Jurkat, Clone E6-1 (cell line): ENCODE data around the gene EXTL1.

ENCODE experiments used
- DNase-seq: peaks from one replicate; pipeline ENCODE4 v3.0.0-alpha.2; 2011; ENCODE audit warnings: low read depth, low spot score
- H3K4me3 ChIP-seq: 2 replicates; pipeline ENCODE4 v1.5.1; 2011; ENCODE audit warnings: mild to moderate bottlenecking, low read length, control low read depth, moderate library complexity

The EXTL1 gene

DNA sequence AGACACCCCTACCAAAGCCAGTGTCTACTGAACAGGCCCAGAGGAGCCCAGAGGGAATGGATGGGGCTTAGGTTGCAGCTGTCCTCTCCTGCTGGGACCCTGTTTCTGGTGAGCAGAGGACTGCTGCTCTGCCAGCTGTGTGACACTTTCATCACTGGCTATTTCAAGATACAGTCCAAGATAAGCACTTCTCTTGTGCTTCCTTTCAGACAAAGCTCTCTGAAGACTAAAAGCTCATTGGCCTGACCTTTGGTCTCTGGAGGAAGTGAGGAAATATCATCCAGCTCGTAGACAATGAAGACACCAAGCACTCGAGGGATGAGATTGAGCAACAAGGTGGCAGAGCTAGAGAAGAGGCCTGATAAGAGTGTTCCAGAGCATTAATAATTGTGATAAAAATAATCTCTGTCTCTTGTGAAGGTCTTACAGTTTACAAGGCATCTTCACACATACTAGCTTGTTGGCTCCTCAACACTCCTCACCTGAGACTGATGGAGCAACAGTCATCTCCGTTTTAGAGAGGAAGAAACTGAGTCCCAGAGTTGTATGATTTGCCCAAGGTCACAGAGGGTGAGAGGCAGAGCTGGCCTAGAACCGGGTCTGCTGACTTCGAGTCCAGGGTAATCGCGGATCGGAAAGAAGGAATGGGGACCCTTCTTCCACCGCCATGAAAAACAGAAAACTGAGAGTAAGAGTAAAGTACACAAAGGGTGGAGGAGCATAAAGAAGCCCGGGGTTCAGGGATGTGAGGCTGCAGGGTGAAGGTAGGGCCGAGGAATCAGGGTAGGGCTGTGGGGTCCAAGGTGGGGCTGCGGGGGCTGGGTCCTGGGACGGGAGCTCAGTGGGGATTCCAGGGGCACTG is 24.4 kb upstream of the EXTL1 start:
- DNase-seq: peak; percentile 51
- peak overlapping the region; percentile 79 for H3K4me3 ChIP-seq

DNA sequence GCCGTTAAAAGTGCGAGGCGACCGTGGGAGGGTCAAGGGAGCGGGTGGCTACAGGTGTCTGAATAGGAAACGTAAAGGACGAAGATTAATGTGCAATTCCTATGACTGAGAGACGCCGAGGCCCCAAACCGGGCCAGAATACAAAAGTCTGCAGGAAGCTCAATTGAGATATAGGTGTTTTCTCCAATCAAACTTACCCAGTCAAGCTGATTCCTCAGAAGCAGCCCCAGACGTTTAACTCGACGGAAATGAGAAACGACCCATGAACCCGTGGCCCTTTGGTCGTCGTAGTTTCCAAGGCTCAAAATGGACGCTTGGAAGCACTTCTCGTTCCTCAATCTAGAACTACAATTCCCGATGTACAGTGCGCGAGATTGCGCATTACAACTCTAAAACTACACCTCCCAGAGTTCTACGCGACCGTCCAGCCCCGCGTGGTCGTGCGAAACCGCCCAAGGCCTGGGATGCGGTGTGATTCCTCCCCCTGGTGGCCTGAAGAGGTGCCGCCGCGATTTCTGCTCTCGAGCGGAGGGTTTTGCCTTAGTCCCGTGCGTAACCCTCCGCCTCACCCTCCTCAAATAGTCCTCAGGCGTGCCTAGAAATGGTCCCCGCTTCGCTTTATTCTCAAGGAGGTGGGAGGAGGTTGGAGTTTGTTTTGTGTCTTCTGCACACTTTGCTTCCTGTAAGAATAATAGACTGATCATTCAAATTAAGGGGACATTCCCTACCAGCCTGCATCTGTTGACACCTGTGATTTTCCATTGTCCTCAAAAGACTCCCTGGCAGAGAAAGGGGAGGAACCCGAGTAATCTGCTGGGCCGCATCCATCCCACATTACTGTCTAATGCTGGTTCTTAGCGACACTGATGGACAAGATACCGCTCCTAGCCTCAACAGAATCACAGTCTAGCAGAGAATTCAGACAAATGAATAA is 23.5 kb upstream of the EXTL1 start, which contains the start of gene PAFAH2:
Gene PAFAH2 (minus strand): TSS at position 236 of the 934 bp plus-strand sequence. CDS start 7,247 bp downstream, outside the sequence.
- H3K4me3 ChIP-seq: peak within 1 kb of the TSS; percentile 79
- peak; percentile 100 for DNase-seq

DNA sequence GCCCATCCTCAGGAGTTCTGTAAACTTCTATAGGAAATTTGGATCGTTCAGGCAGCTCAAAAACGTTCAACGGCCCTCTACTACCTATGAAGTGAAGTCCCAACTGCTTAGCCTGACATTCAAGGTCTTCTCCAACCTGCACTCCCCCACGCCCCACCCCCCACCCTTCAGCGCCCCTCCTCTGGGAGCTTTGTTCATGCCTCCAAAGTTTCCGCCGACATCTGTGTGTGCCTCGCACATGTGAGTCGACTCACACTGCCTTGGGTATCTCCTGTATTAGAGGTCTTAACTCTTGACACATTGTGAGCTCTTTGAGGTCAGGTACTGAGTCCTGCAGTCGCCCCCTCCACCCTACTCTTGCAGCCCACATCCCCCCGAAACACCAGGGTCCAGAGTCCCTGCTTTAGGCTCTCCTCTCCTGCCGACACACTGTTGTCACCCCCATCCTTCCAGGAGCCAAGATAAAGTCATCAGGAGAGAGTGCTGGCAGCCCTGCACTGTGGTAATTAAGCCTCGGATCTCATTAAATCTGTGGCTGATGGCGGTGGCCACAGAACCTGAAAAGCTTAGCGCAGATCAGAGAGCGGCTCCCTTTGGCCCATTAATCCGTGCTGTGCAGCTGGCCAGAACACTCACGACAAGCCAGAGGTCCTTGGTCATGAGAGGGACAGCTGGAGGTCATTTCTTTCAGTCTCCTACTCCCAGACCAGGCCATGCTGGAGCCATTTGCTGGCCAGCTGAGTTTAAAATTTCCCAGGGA is 22.4 kb upstream of the EXTL1 start:
- no peak overlapping the region for H3K4me3 ChIP-seq
- DNase-seq: no peak

DNA sequence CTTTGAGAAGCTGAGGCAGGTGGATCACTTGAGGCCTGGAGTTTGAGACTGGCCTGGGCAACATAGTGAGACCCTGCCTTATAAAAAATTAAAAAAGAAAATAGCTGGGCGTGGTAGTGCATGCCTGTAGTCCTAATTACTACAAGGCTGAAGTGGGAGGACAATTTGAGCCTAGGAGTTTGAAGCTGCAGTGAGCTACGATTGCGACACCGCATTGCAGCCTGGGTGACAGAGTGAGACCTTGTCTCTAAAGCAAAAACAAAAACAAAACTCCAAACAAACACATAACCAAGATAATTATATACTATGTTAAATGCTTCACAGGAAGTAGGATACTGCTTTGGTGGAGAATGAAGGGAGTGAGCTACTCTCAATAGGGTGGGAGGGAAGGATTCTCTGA is 18.3 kb upstream of the EXTL1 start:
- H3K4me3 ChIP-seq: no peak overlapping the region
- DNase-seq: no peak

DNA sequence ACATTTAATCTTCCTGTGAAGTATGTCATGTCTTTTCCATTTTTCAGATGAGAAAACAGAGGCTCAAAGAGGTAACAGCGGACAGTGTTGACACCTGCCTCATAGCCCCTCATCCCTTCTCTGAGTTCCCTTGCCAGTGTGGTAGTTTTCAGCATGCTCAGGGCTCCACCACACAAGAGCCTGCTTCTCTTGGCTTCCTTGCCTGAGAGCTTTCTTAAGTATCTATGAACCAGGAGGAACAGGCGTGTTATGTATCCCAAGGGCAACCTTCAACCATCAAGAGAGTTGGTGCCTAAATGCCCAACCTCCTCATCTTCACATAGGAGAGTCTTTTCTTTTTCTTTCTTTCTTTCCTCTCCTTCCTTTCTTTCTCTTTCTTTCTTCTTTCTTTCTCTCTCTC is 17.8 kb upstream of the EXTL1 start:
- no peak for DNase-seq
- no peak overlapping the region for H3K4me3 ChIP-seq

DNA sequence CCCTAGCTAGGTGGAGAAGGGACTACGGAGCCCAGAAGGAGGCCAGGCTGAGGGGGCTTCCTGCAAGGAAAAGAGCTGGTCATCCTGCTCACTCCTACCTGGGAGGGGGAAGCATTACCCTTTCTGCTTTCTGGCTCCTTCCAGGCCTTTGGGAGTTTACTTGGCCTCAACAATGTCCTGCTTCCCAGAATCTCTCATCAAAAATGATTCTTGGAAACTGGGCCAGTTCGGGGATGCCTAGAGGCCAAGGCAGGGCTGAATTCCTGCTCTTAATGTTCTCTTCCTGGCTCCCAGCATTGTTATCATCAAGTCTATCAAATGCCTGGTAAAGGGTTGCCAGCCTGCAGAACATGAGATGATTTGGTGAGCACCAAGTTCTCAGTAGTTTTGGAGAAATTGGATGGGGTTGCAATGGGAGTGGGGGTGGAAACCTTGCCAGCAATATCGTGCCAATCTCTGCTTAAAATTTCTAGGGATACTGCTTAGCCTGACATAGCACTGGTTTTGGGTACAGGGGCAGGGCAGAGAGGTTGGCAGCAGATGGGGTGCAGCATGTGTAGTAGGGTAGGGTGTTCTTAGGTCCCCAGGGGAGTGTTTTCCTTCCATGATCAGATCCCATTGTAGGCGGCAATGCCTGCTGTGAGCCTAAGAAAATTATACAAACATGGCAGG is 16.0 kb upstream of the EXTL1 start:
- H3K4me3 ChIP-seq: no peak overlapping the region
- no peak for DNase-seq

DNA sequence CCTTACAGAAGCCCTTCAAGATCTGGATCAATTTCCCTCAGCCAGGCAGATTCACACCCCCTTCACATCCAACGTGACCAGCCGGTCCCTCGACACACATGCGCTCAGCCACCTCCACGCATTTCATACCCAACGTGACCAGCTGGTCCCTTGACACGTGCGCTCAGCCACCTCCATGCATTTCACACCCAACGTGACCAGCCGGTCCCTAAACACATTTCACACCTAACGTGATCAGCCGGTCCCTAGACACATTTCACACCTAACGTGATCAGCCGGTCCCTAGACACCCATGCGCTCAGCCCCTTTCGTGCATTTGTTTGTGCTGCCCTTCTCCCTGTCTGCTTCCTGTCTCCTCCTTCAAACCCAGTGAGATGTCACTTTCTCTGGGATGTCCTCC is 14.9 kb upstream of the EXTL1 start:
- no peak for DNase-seq
- H3K4me3 ChIP-seq: no peak overlapping the region

DNA sequence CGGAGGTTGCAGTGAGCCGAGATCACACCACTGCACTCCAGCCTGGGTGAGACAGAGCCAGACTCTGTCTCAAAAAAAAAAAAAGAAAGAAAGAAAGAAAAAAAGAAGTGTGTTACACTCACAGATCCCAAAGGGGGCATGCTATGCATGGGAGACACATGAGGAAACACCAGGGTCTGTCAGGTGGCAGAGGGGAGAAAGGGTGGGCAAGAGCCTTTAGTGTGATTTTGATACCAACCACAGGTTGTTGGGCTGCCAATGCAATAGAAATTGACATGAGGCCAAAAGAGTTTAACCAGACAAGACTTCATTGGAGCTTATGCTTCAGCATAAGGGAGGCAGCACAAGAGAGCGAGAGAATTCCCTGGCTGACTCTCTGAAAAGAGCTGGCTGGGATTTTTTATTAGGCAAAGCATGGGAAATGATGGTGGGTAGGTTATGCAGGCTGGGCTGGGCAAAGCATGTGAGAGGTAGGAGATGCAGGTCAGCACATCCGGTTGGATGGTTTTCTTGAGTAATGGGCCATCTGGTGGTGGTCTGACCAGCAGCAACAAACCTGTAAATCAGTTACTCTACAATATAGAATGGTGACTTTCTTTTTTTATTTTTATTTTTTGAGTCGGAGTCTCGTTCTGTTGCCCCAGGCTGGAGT is 11.7 kb upstream of the EXTL1 start:
- DNase-seq: no peak
- H3K4me3 ChIP-seq: no peak overlapping the region

DNA sequence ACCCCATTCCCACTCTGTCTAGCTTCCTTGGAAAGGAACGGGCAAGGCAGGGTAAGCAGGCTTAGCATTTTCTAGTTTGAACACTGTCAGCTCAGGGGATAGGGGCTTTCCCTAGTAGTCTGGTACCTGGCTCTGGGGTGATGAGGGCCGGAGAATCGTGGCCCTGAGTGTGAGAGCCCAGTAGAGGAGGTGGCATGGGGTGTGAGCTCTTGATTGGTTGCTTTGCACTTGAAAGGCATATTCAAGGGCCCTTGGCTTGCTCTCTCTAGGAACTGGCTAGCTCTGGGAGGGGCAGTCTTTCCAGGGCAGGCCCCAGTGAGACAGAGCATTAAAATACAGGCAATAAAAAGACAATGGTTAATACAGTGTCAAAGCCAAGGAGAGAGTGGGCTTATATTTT is 10.8 kb upstream of the EXTL1 start:
- no peak overlapping the region for H3K4me3 ChIP-seq
- DNase-seq: no peak

DNA sequence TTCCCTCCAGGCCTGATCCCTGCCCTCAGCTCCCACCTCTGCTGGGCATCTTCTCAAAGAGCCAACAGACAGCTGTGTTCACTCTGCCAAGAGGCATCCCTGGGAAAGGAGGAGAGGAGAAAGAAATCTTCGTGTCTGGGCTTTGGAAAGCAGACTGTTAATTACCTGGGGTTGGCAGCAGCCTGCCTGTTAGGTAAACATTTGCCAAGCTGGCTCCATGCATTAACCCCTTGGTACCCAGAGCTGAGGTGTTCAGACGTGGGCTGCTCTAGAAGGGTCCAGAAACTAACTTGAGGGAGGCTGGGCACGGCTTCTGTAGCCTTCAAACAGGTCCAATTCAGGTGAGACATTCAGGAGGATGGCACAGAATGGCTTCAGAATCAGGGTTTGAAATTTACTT is 8.7 kb upstream of the EXTL1 start:
- no peak overlapping the region for H3K4me3 ChIP-seq
- DNase-seq: no peak

DNA sequence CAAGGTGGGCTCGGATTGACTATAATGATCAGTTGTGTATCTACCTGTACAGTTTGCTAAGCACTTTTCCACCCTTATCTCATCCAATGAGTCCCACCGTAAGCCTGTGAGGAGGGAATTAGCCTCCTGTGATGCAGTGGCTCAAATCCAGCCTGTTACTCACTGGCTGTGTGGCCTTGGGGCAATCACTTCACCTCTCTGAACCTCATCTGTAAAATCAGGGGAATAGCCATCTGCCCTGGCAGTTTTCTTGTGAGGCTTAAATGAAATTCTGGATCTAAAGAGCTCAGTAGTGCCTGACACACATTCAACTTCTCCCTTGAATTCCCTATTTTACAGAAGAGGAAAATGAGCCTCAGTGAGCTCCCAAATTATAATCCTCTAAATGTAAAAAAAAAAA is 7.4 kb upstream of the EXTL1 start:
- H3K4me3 ChIP-seq: no peak overlapping the region
- no peak for DNase-seq

DNA sequence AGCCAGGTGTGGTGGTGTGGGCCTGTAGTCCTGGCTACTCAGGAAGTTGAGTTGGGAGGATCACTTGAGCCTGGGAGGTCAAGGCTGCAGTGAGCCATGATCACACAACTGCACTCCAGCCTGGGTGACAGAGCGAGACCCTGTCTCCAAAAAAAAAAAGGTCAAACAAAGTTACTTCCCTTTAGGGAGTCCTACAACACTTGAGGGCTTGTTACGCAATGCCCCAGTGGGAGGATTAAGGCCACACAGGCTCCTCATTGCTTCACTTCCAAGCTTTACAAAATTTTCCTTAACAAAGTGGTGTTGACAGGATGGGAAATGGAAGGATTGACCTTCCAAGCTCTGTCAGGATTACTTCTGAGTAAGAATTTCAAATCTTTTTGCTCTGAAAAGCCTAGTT is 6.2 kb upstream of the EXTL1 start:
- no peak overlapping the region for H3K4me3 ChIP-seq
- DNase-seq: no peak

DNA sequence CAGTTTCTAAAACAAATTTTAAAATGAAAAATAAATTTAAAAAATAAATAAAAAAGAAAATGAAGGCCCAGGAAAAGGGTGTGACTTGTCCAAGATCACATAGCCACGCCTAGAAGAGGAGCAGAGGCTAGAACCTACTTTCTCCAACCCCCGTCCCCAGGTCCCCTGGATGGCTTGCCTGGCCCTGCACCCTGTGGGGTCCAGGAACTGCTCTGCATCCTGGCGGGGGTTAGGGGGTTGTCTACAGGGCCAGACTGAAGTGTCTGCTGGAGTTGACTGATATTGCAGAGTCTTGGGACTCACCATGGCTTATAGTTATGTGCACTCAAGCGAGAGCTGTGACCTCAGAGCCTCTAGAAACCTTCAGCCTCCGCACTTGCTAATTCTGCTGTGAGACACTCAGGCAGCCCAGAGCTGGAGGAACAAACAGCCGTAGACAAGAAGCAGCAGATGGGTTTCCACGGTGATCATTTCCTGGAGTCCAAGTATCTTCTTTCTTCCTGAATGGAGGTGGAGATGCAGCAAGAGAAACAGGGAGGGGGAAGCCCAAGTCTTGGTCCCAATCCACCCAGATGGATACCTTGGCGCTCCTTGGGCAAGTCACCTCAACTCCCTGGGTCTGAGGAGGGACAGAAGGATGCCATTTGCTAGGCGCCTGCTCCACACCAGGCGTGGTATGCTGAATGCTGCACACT is 5.2 kb upstream of the EXTL1 start:
- H3K4me3 ChIP-seq: no peak overlapping the region
- no peak for DNase-seq

DNA sequence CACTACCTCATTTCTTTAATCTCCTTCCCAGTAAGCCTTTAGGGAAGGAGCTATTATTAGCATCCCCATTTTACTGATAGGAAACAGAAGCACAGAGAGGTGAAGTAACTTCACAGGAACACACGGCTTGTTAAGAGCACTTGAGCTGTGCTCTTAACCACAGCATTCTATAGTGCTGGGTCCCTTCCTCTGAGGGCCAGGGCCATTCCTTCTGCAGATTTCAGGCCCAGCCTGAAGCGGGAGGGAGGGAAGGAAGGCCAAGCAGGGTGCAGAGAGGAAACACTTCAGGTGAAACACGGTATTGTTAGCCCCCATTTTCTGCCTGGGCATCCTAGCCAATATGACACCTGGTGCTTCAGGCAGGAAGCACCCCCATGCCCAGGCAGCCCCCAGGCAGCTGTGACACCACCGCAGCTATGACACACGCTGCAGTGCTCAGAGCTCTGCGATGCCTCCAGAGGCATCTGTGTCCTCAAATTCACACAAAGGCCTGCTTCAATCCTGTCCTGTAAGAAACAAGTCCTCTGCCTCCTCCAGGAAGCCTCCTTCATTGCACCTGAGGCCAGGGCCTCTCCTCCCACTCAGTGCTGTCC is 4.5 kb upstream of the EXTL1 start:
- DNase-seq: peak; percentile 75

DNA sequence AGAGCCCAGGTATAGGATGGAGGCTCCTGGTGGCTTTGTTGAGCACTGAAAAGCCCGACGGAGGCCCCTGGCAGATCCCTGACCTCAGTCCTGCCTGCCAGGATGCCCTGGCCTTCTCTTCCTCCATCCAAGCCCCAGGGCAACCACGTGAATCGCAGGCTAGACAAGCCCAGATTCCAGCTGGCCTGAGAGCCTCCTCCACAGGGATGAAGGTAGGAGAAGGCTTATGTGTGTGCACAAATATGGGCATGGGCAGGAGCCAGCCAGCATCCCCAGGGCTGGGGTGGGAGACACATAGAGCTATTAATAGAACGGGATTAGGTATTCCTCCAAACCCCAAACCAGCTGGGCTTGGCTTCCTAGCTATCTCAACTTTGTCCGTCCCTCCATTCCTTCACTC is 4.0 kb upstream of the EXTL1 start:
- DNase-seq: no peak
- no peak overlapping the region for H3K4me3 ChIP-seq

More for the DNA sequence above, 4.5 kb upstream of the EXTL1 start:
- H3K4me3 ChIP-seq: no peak overlapping the region; the same call in 1 of the 2 replicates

DNA sequence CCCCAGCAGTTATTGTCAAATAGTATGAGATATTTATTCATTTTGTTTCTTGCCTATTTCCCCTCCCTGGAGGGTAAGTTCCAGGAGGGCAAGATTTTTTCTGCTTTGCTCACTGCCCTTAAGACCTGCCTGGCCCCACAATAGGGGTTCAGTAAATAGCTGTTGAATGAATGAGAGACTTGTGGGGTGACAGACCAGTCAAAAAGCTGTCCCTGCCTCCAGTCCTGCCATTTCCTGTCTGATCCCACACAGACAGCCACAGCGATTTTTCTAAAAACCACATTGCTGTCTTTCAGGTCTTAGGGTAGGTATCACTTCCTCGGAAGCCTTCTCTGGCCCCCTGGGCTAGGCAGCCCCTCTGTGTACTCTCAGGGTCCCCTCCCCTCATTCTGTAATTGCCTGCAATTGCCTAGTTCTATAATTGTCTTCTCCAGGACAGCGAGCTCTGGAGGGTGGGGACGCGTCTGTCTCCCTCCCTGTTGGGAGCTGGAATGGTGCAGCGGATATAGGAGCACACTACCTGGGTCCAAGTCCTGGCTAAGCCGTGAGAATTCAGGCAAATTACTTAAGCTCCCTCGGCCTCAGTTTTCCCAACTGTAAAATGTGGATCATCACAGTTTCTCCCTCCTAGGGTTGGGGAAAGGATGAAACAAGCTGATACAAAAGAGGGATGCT is 1.8 kb upstream of the EXTL1 start:
- no peak for DNase-seq
- H3K4me3 ChIP-seq: no peak overlapping the region

DNA sequence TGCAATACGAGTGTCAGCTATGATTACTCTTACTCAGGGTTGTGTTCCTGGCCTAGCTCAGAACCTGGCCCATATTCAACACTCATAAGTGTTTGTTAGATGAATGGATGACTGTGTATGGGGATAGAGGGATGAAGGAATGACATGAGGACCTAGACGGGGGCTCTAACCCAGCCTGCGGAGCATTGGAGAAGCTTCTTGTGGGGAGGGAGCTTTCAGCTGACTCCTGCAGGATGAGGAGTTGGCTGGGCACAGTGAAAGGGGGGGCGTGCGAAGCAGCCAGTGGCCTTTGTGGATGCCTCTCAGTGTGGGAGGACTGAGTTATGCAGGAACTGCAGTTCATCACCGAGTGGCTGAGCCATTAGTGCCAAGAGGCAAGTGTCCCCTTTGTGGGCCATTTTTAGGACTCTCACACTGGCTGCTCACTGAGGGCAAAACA is 1.2 kb upstream of the EXTL1 start:
- no peak for DNase-seq
- H3K4me3 ChIP-seq: no peak overlapping the region
